NCI-H2196 treated with DMSO at 0.1 percent for 48 hours (cell line): ENCODE data around the gene TMEM31.
"Not testable (repeated sequence)": the region's sequence is repeated elsewhere in the genome, so short reads cannot be mapped to it uniquely, and the experiment has no call there.

Source experiments
- DNase-seq: peaks from one replicate; lab custom pipeline; 2025; ENCODE audit not compliant: unreplicated experiment; lab: John Stamatoyannopoulos, UW

Gene TMEM31

DNA sequence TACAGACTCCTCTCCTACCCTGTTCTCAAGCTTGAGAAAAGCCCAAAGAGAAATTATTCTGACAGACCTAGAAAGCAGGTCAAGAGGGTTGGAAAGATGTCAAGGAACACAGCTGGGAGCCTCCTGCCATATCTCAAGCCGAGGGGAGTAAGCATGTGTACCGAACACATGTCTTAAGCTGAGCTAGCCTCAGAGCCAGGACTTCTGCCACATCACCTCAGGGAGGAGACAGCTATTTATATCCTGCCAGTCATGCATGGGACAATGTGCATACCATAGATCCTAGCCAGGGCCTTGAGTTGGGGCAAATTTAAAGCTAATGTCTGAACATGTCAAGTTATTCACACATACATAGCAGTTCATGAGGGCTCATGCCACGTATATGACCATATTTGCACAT, 11.8 kb downstream of the TMEM31 start:
- DNase-seq = no peak

DNA sequence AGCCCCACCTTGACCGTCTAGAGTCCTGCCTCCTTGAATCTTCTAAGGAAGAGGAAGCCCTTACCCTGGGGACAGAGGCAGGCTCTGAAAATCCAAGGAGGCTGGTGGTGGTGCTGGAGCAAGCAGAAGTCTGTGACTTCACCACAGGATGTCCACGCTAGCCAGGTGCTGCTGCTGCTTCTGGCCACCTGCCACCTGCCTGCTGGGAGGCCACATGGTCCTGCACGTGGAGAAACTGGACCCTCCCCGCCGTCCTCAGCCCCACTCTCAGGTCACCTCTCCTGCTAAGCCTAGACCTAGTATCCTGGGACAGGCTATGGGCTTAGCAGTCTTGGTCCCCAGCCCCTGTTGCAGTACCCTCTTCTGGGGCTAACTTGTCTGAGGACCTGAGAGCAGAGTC, 15.8 kb downstream of the TMEM31 start:
- peak; percentile 17 for DNase-seq

DNA sequence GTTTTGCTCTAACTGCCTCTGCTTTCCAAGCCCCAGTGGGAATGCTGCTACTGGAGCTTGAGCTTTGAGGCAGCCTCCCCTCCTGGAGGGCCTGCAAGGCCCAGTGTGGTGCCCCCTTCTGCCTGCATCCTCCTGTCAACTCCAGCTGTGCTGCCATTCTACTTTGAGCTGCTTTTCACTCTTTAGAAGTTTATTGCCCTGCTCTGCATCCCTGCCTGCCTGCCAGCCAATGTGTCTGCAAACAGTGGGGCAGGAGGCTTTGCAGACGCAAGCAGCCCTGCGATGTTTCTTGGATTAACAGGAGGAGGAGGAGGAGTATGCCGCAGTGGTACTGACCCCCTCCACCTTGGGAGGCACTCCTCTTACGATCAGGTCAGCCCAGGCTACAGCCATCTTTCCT, 16.4 kb downstream of the TMEM31 start:
- DNase-seq = no peak

DNA sequence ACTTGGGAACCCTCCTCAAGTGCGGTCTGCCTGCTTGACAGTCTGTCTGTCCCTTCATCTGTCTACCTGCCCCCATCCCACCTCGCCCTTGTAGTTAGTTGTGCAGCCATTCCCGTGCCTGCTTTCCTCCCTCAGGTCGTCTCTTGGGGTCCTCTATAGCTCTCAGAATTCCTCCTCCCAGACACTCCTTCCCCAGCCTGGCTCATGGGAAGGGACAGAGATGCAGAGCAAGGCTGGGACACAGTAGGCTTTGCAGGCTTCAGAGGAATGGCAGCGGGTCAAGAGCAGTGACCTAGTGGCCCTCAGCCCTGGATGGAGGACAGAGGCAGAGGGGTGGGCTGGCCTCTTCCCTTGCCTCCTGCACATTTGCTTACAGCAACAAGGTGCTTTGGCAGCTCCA, 18.3 kb downstream of the TMEM31 start:
- DNase-seq = no peak

DNA sequence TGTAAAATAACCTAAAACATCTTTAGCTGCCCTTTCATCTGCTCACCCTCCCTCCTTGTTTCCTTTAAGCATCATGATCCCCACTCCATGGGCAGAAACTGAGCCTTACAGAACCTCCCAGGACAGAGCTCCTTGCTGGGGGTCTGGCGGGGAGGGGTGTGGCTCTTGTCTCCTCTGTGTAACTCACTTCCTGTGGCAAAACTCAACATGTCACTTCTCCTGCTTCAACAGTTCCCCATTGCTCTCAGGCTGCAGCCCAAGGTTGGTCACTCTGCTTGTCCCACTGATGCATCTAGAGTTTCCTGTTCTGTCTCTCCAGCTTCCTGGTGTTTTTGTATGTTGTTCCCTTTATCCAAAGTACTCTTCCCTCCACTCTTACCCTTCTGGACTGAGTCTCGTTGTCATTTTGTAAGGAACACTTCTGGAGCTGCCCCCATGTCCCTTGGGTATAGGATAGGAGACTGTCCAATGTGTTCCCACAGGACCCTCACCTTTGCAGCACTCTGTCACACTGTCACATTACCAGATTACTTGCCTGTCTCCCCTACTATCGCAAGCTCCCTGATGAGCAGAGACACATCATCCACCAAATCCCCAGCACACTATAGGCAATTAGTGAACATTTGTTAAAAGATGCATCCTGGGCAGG, 19.6 kb downstream of the TMEM31 start:
- DNase-seq = no peak

DNA sequence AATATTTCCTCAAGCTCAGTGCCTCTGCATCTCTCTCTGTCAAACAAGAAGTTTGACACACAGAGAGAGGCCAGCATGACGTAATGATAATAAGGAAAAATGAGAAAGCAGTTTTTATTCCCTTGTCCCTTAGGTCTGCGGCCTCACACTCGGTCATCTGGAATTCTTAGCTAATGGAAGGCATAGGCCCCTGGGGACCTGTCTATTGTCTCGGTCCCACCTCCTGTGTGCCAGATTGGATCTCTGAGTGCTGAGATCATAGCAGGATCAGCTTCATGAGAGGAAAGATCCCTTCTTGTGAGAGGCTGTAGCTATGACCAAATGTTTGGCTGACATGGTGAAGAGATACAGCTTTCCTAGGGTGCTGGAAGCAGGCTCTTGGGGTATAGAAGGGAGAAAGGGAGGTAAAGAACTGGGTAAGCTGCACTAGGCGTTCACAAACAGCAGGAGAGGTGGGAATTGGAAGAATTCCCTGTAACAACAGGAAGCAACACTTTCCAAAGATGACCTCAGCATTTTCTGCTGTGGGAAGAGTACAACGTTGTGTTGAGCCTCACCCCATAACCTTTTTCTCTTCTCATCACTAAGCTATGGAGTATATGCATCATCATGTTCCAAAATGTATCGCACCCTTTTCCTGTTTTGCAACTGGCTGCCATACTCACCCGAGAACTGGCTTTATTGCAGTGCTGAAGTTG, 20.2 kb downstream of the TMEM31 start:
- no peak for DNase-seq

DNA sequence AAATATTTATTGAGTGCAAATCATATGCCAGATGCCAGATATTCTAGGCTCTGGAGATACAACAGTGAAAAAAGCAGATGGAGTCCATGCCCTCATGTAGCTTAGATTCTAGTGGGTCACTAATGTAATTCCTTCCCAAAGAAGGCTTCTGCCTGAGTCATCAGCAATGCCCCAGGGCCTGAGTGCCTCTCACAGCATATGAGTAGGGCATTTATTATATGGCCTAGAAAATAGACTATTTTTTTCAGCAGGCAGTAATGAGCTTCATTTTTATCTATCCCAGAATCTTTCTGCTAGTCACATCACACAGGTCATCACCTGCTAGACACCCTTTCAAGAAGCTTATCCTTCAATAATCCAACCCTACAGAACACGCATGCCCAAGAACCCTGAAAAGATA, 22.3 kb downstream of the TMEM31 start:
- no peak for DNase-seq

DNA sequence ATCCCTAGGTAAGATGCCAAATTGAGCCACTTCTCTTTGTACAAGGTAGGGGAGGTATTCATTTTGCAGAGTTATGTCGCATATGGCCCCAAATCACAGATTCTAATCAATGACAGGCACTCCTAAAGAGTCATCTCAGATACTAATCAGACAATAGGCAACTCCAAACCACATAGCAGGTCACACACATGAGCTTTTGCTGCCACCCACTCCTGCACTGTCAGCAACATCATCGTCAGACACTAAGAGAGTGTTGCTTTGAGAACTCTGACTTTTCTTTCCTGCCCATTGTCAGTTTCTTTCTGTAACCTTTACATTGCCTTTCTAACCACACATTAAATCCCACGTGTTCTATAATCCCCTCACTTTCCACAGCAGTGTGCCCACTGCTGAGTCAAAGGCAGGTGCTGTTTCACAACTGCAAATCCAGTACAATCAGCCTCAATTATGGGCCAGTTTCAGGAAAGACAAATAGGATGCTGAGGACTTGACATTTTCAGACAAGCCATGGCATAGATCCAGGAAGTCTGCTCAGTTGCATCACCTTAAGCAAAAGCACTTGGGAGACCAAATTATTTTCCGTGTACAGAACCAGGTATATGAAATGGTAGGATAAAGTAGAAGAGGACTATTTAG, 23.5 kb downstream of the TMEM31 start:
- no peak for DNase-seq

DNA sequence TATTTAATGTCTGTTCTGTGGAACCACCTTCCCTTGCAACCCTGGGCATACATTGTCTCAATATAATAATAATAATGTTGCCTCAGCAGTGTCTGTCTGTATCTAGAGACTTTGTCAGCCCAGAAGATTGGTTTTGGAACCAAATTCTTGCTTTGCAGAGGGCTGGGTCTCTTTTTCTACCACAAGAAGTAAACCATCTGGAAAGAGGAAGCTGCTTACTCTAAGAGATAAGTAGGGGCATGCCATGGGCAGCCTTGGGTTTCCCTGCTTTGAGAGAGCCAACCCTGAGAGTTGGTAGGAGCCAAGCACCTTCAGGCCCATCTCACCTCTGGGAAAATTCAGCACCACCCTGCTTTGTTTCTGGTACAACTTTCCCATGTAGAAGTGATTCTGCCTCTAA, 27.0 kb downstream of the TMEM31 start:
- DNase-seq = no peak

DNA sequence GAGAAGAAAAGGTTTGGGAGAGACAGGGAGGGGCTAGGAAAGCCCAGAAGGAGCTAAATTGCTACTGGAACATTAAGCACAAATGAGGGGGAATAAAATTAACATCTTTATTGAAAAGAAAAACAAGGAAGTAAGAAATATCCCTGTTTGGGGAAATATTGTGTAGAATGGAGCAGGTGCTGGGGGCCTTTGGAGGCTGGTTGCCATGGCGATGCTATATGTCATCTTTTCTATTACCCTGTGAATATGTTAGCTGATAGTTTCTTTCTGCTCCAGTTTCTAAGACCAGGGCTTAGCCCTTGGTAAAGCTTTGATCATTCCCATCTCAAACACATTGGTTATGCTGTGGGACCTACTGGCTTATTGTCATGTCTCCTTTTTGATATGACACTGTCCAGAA, 28.7 kb downstream of the TMEM31 start:
- DNase-seq = no peak

DNA sequence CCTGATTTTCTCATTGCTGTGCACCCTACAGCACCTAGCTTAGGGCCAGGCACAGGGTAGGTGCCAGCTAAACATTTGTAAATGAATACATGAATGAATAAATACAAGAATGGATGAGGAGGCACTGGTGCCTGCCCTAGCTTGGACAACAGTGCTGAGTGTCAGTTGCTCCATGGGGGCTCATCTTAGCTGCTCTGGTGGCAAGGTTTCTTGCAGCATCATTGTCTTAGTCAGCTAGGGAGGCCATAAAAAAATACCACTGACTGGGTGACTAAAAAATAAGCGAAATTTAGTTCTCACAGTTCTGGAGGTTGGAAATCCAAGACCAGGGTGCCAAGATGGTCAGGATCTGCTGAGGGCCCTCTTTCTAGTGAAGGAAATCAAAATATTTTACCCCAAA, 31.2 kb downstream of the TMEM31 start:
- no peak for DNase-seq

DNA sequence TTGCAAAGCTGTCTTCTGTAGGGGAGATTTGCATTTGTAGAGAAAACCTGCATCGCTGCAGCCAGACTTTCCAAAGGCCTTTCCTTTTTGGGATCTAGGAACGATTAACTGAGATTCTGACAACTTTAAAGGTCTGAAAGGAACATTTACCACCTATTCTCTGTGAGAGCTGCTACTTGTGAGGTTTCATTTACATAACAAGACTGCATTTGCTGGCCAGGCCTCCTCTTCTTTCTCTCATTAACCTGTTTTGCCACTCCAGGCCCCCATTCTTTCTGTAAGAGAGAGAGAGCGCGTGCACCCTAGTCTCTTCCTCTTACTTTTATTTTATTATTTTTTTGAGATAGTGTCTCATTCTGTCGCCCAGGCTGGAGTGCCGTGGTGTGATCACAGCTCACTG, 31.6 kb downstream of the TMEM31 start:
- DNase-seq = no peak

DNA sequence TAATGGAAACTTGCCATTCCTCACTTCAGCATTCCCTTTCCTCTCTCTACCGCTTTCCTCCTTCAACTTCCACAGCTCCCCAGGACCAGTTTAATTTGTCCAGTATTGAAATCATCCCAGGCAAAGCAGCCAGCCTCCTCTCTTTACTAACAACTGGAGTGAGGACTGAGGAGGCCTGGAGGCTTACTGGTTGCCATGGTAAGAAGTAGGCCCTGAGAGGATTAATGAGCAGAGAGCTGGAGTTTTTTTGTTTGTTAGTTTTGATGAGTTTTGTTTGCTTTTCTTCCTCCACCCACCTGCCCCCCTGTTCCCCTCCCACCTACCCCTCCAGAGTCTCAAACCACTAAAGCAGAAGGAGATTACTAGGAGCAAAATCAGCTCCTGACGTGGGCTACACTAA, 36.5 kb downstream of the TMEM31 start:
- no peak for DNase-seq

DNA sequence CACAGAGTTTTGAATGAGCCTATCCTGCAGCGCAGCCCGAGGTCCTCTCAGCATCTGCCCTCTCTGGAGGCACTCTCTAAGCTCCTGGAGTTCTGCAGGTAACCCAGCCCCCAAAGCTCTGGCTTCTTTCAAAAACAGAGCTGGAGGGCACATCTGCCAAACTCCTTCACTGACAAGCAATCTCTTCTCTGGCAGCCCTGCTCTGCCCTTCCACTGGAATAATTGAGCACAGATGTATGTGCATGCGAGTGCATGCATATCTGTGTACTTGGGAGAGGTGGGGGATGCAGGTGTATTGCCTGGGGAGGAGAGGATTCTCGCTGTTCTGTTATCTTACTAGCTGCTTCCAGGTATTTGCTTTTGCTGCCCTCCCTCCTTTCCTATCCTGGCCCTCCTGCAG, 43.7 kb downstream of the TMEM31 start:
- DNase-seq = no peak

DNA sequence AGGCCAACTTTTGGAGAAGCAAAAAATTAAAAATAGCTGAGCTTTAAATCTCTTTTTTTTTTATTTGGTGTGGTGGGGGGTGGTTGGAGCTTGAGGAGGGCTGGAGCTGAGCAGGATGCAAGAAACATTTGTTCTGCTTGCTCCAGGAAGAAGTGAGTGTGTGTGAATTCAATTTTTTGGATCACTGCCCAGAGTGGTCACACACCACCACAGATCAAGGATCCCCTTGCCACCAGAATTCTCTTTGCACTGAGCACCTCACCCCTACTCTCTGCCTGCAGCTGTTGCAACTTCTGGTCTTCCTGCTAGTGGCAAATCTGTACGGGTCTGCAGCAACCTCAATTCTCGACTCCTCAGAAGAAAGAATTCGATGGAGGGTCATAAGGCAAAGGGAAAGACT, 46.0 kb downstream of the TMEM31 start:
- DNase-seq = no peak

DNA sequence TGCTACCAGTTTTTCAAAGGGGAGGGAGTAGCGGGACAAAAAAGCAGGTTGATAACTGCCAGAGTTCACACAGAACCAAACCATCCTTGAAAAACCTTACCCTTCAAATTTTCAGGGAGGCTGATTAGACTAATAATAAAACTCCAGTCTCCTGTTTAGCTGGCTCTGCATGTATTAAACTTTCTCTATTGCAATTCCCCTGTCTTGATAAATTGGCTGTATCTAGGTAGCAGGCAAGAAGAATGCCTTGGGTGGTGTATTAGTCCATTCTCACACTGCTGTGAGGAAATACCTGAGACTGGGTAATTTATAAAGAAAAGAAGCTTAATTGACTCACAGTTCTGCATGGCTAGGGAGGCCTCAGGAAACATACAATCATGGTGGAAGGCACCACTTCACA, 47.8 kb downstream of the TMEM31 start:
- no peak for DNase-seq

DNA sequence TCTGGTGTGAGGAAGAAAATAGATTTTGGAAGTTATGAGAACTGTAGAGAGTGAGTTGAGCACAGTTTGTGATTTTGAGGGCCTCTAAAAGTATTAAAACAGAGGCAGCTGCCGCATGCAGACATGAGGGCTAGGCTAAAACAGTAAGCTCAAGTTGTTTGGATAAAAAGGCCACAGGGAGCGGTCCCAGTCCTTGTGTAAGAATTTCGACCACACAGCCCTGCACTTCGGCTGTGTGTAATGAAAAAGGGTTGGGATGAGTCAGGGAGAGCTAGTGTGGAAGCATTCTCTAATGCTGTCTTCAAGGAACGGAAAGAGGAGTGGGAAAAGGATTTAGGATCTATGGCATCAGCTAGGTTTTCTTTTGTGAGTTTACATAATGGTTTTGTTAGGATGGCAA, 52.8 kb downstream of the TMEM31 start:
- not testable (repeated sequence) for DNase-seq
